ENCODE results near the gene ZNF385B. TPM values are rescaled to one million over a fixed set of nuclear protein-coding genes. Genes with fewer than 3 reads are reported as not detected.

Gene ZNF385B
- total and polyA plus RNA-seq, 9 of the 15 experiments (the other 6 are each of a cell fraction or from before 2014, with no cell fraction given), result 0.50 TPM; not detected in 8

- in situ Hi-C loops (cut with MboI), result no loop called here
- no TSS peak for BruUV-seq (replicated peaks)
- no peak overlapping the region for H2AFZ ChIP-seq (ENCODE audit: low read depth, low read length)
Measured at GRCh38 chr2:179664972-179665812, 196.2 kb downstream of the ZNF385B start.

More at GRCh38 chr2:179664972-179665812, 196.2 kb downstream of the ZNF385B start:
- no peak overlapping the region for H3K4me3 ChIP-seq
- CTCF ChIA-PET (ENCODE audit: low intra/inter-chr PET ratio), result no interaction called here
- TF ChIP-seq ZNF76 (CRISPR knock-in tag; IDR thresholded peaks at IDR 0.05; ENCODE audit: borderline replicate concordance), result no peak
- TF ChIP-seq PTBP1 (IDR thresholded peaks at IDR 0.05; ENCODE audit: low read depth, low read length), result no peak
- TF ChIP-seq RFX7 (CRISPR knock-in tag; IDR thresholded peaks at IDR 0.05), result no peak
- no peak for TF ChIP-seq MAX (CRISPR knock-in tag; IDR thresholded peaks at IDR 0.05)
- TF ChIP-seq GTF2A2 (tag; IDR thresholded peaks at IDR 0.05), result no peak
- TF ChIP-seq ATF3 (IDR thresholded peaks at IDR 0.05), result no peak
- no peak for TF ChIP-seq ATF3 (CRISPR knock-in tag; conservative IDR thresholded peaks at IDR 0.05)
- POLR2A ChIA-PET, result no interaction called here
- H3K79me2 ChIP-seq (ENCODE audit: control insufficient read depth, insufficient read depth, low read length), result no peaks in the 10 kb centered on the region
- H3K27ac ChIP-seq (ENCODE audit: extremely low read depth, low read depth, low read length), result no peak overlapping the region
- no peaks in the 10 kb centered on the region for H3K9me1 ChIP-seq (ENCODE audit: control insufficient read depth, insufficient read depth, low read length)
- DNase-seq (ENCODE audit: extremely low read depth in 1 of 4, low spot score in 3 of 4) (no peak), FAIRE-seq (no peak), ATAC-seq (no peak)
- no peaks in the 10 kb centered on the region for H3K9me3 ChIP-seq (replicated peaks; ENCODE audit: control insufficient read depth, insufficient read depth, low read depth, low read length)
- H3K36me3 ChIP-seq (ENCODE audit: control insufficient read depth, insufficient read depth, low read length), result no peaks in the 10 kb centered on the region
- no peaks in the 10 kb centered on the region for H3K4me1 ChIP-seq (replicated peaks in 1 of 2; ENCODE audit: control insufficient read depth in 2 of 2, insufficient read depth in 2 of 2, low read length in 2 of 2)
- no peaks in the 10 kb centered on the region for H3K27me3 ChIP-seq (ENCODE audit: control insufficient read depth in 2 of 2, insufficient read depth in 2 of 2, low read length in 2 of 2)
- H3K4me2 ChIP-seq (ENCODE audit: insufficient read depth, low read length), result no peak overlapping the region
- no peak overlapping the region for H3K9ac ChIP-seq (ENCODE audit: insufficient read depth in 1 of 2, low read depth in 2 of 2, low read length in 2 of 2)
- H4K20me1 ChIP-seq (replicated peaks; ENCODE audit: control insufficient read depth, insufficient read depth, low read length), result no peaks in the 10 kb centered on the region
- intact Hi-C loops (cut with micrococcal nuclease), result no loop called here
- WGBS (ENCODE audit: insufficient coverage, low coverage, missing lambda C conversion rate), result under 1% methylated on average over 12 of the region's 12 CpGs
